HEK293 (cell line): Measurements from ENCODE around the gene NPR2.

Source experiments
- CTCF ChIA-PET: fragments of 350-600 bp; formaldehyde crosslinking; extraction: SDS; loops from one replicate; lab custom pipeline; 2021; ENCODE audit warnings: antibody characterized with exemption; lab: Yijun Ruan, JAX
- POLR2A ChIA-PET: fragments of 300-600 bp; formaldehyde crosslinking; extraction: SDS; loops from one replicate; lab custom pipeline; 2020; ENCODE audit warnings: antibody characterized with exemption, inconsistent platforms; lab: Yijun Ruan, JAX
- H3K27ac ChIP-seq: fragments of 200-500 bp; sonication (Bioruptor generic); 2 replicates; pipeline ENCODE4 v1.5.1; 2014; ENCODE audit warnings: low read depth, low read length, control low read depth, inconsistent platforms; ENCODE audit errors: extremely low read depth
- H3K36me3 ChIP-seq, 2 experiments: fragments of 200-500 bp in 1 of 2; sonication (Bioruptor generic) in 1 of 2; 1 replicate in 1 of 2; 2 replicates in 1 of 2; pipeline ENCODE4 v1.5.1; 2014 to 2017; ENCODE audit warnings: inconsistent platforms in 2 of 2, low read length in 2 of 2; ENCODE audit not compliant: control insufficient read depth in 2 of 2, insufficient read depth in 1 of 2
- H3K4me1 ChIP-seq: fragments of 200-500 bp; sonication (Bioruptor generic); 2 replicates; pipeline ENCODE4 v1.5.1; 2014; ENCODE audit warnings: mild to moderate bottlenecking, low read length, inconsistent platforms; ENCODE audit not compliant: control insufficient read depth, insufficient read depth
- H3K4me3 ChIP-seq: 2 replicates; pipeline ENCODE4 v1.5.1; 2011; ENCODE audit warnings: low read depth, mild to moderate bottlenecking, control low read depth, low read length, moderate library complexity
- H3K9me3 ChIP-seq: fragments of 200-500 bp; sonication (Bioruptor generic); 2 replicates; pipeline ENCODE4 v1.5.1; 2014; ENCODE audit warnings: low read depth, low read length, inconsistent platforms; ENCODE audit not compliant: control insufficient read depth, insufficient read depth
- KLF10 ChIP-seq: fragments of 450-650 bp; IDR thresholded peaks from 2 replicates; pipeline ENCODE4 v1.5.1; 2018; ENCODE audit warnings: missing biosample characterization, mild to moderate bottlenecking, missing genetic modification characterization
- MEIS1 ChIP-seq: sonication (generic); formaldehyde crosslinking; IDR thresholded peaks from 2 replicates; pipeline ENCODE4 v1.8.1; 2022; ENCODE audit warnings: missing genetic modification reagents, mild to moderate bottlenecking, borderline replicate concordance
- MYNN ChIP-seq: fragments of 450-650 bp; formaldehyde crosslinking; IDR thresholded peaks from 2 replicates; pipeline ENCODE4 v1.5.1; 2016; ENCODE audit warnings: missing biosample characterization, missing genetic modification characterization, borderline replicate concordance
- RBAK ChIP-seq: fragments of 450-650 bp; formaldehyde crosslinking; IDR thresholded peaks from 2 replicates; pipeline ENCODE4 v1.5.1; 2016; ENCODE audit warnings: missing biosample characterization, missing genetic modification characterization
- SP7 ChIP-seq: fragments of 450-650 bp; formaldehyde crosslinking; IDR thresholded peaks from 2 replicates; pipeline ENCODE4 v1.5.1; 2016; ENCODE audit warnings: missing biosample characterization, missing genetic modification characterization
- ZBTB1 ChIP-seq: fragments of 450-650 bp; formaldehyde crosslinking; IDR thresholded peaks from 2 replicates; pipeline ENCODE4 v1.5.1; 2016; ENCODE audit warnings: missing biosample characterization, missing genetic modification characterization
- ZBTB48 ChIP-seq: fragments of 450-650 bp; formaldehyde crosslinking; IDR thresholded peaks from 2 replicates; pipeline ENCODE4 v1.5.1; 2016; ENCODE audit warnings: missing biosample characterization, missing genetic modification characterization
- ZEB2 ChIP-seq: fragments of 450-650 bp; formaldehyde crosslinking; IDR thresholded peaks from 2 replicates; pipeline ENCODE4 v1.5.1; 2016; ENCODE audit warnings: missing biosample characterization, missing genetic modification characterization
- ZFP3 ChIP-seq: fragments of 450-650 bp; formaldehyde crosslinking; IDR thresholded peaks from 2 replicates; pipeline ENCODE4 v1.5.1; 2016; ENCODE audit warnings: low read depth, missing biosample characterization, missing genetic modification characterization
- ZIC2 ChIP-seq: fragments of 450-650 bp; formaldehyde crosslinking; IDR thresholded peaks from 2 replicates; pipeline ENCODE4 v1.5.1; 2016; ENCODE audit warnings: missing biosample characterization, missing genetic modification characterization
- ZNF138 ChIP-seq: fragments of 450-650 bp; formaldehyde crosslinking; IDR thresholded peaks from 2 replicates; pipeline ENCODE4 v1.5.1; 2016; ENCODE audit warnings: missing biosample characterization, missing genetic modification characterization, borderline replicate concordance
- ZNF140 ChIP-seq: fragments of 450-650 bp; formaldehyde crosslinking; IDR thresholded peaks from 2 replicates; pipeline ENCODE4 v1.5.1; 2016; ENCODE audit warnings: missing biosample characterization, missing genetic modification characterization
- ZNF184 ChIP-seq: fragments of 450-650 bp; IDR thresholded peaks from 2 replicates; pipeline ENCODE4 v1.5.1; 2018; ENCODE audit warnings: missing biosample characterization, mild to moderate bottlenecking, missing genetic modification characterization
- ZNF2 ChIP-seq: fragments of 450-650 bp; formaldehyde crosslinking; IDR thresholded peaks from 2 replicates; pipeline ENCODE4 v1.5.1; 2016; ENCODE audit warnings: missing biosample characterization, missing genetic modification characterization
- ZNF23 ChIP-seq: fragments of 450-650 bp; formaldehyde crosslinking; IDR thresholded peaks from 2 replicates; pipeline ENCODE4 v1.5.1; 2016; ENCODE audit warnings: missing biosample characterization, missing genetic modification characterization, borderline replicate concordance
- ZNF266 ChIP-seq: fragments of 450-650 bp; formaldehyde crosslinking; IDR thresholded peaks from 2 replicates; pipeline ENCODE4 v1.5.1; 2016; ENCODE audit warnings: missing biosample characterization, missing genetic modification characterization, low read depth
- ZNF350 ChIP-seq: fragments of 450-650 bp; formaldehyde crosslinking; IDR thresholded peaks from 2 replicates; pipeline ENCODE4 v1.5.0; 2017; ENCODE audit warnings: missing biosample characterization, mild to moderate bottlenecking, missing genetic modification characterization
- ZNF514 ChIP-seq: fragments of 450-650 bp; formaldehyde crosslinking; IDR thresholded peaks from 2 replicates; pipeline ENCODE4 v1.5.1; 2016; ENCODE audit warnings: missing biosample characterization, missing genetic modification characterization
- ZNF529 ChIP-seq: fragments of 450-650 bp; formaldehyde crosslinking; IDR thresholded peaks from 2 replicates; pipeline ENCODE4 v1.5.1; 2017; ENCODE audit warnings: missing genetic modification characterization, missing biosample characterization; ENCODE audit not compliant: insufficient replicate concordance
- ZNF571 ChIP-seq: fragments of 450-650 bp; formaldehyde crosslinking; IDR thresholded peaks from 2 replicates; pipeline ENCODE4 v1.5.0; 2017; ENCODE audit warnings: missing biosample characterization, missing genetic modification characterization
- ZNF621 ChIP-seq: fragments of 450-650 bp; formaldehyde crosslinking; IDR thresholded peaks from 2 replicates; pipeline ENCODE4 v1.5.1; 2017; ENCODE audit warnings: missing biosample characterization, missing genetic modification characterization
- ZNF623 ChIP-seq: fragments of 450-650 bp; formaldehyde crosslinking; IDR thresholded peaks from 2 replicates; pipeline ENCODE4 v1.5.1; 2016; ENCODE audit warnings: missing biosample characterization, missing genetic modification characterization
- ZNF654 ChIP-seq: fragments of 450-650 bp; formaldehyde crosslinking; IDR thresholded peaks from 2 replicates; pipeline ENCODE4 v1.5.1; 2016; ENCODE audit warnings: low read depth, missing biosample characterization, missing genetic modification characterization
- ZNF76 ChIP-seq: fragments of 450-650 bp; formaldehyde crosslinking; IDR thresholded peaks from 2 replicates; pipeline ENCODE4; 2016; ENCODE audit warnings: low read depth, missing biosample characterization, missing genetic modification characterization, borderline replicate concordance
- ZNF776 ChIP-seq: fragments of 450-650 bp; formaldehyde crosslinking; IDR thresholded peaks from 2 replicates; pipeline ENCODE4 v1.5.0; 2017; ENCODE audit warnings: missing biosample characterization, missing genetic modification characterization, borderline replicate concordance
- ZNF785 ChIP-seq: fragments of 450-650 bp; formaldehyde crosslinking; IDR thresholded peaks from 2 replicates; pipeline ENCODE4 v1.5.1; 2016; ENCODE audit warnings: missing biosample characterization, missing genetic modification characterization
- TF ChIP-seq, protein P1 (sequence below): fragments of 450-650 bp; formaldehyde crosslinking; optimal IDR thresholded peaks from 2 replicates; pipeline ENCODE3; 2016; ENCODE audit warnings: missing biosample characterization, mild to moderate bottlenecking, missing genetic modification characterization
- TF ChIP-seq, protein P2 (sequence below): fragments of 450-650 bp; formaldehyde crosslinking; IDR thresholded peaks from 2 replicates; pipeline ENCODE4 v1.5.1; 2016; ENCODE audit warnings: missing biosample characterization, missing genetic modification characterization

Gene NPR2

DNA sequence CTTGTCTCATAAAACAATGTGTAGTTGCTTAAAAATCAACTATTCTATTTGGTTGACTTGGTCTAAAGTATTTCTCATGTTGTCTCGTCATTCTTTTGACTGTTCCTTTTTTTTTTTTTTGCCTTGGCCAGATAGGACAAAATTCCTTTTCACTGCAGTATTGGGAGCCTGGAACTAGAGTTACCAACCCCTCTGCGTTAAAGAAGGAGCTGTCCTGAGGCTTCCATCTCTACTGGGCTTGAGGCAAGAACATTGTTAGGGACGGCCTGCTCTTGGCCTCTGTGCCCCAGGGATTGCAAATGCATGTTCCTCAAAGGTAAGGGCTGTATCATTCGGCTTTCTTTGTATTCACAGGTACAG, 1.4 kb upstream of the NPR2 start:
- Histone ChIP-seq H3K4me1 (no peaks in the 10 kb centered on the region), H3K36me3 (peaks cover 0 to 13% of the 10 kb centered on the region in 2 experiments; a peak in 2 of 3 replicates), H3K9me3 (no peaks in the 10 kb centered on the region), H3K27ac (no peak overlapping the region), H3K4me3 (no peak overlapping the region)
- CTCF ChIA-PET = interaction anchor here (0.5 to 4.7 kb wide), 55 partner anchors 8 to 696 kb away, joined by 3 to 120 read pairs (median 6); partner anchors contain the start of genes FAM221B, HINT2, HRCT1 and SPAG8
- no peak for TF ChIP-seq ZNF76 (tag by site-specific recombination)
- no peak for TF ChIP-seq ZNF514 (tag by site-specific recombination)
- TF ChIP-seq, protein P1, sequence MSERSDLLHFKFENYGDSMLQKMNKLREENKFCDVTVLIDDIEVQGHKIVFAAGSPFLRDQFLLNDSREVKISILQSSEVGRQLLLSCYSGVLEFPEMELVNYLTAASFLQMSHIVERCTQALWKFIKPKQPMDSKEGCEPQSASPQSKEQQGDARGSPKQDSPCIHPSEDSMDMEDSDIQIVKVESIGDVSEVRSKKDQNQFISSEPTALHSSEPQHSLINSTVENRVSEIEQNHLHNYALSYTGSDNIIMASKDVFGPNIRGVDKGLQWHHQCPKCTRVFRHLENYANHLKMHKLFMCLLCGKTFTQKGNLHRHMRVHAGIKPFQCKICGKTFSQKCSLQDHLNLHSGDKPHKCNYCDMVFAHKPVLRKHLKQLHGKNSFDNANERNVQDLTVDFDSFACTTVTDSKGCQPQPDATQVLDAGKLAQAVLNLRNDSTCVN (tag by site-specific recombination) = no peak
- no peak for TF ChIP-seq ZNF776 (tag by site-specific recombination)
- TF ChIP-seq ZEB2 = no peak
- TF ChIP-seq RBAK (tag by site-specific recombination) = no peak
- POLR2A ChIA-PET = interaction anchor here (0.7 to 1.4 kb wide), 3 partner anchors 24 to 116 kb away, joined by 3 to 11 read pairs (median 5); partner anchors contain the start of genes HINT2 and HRCT1

DNA sequence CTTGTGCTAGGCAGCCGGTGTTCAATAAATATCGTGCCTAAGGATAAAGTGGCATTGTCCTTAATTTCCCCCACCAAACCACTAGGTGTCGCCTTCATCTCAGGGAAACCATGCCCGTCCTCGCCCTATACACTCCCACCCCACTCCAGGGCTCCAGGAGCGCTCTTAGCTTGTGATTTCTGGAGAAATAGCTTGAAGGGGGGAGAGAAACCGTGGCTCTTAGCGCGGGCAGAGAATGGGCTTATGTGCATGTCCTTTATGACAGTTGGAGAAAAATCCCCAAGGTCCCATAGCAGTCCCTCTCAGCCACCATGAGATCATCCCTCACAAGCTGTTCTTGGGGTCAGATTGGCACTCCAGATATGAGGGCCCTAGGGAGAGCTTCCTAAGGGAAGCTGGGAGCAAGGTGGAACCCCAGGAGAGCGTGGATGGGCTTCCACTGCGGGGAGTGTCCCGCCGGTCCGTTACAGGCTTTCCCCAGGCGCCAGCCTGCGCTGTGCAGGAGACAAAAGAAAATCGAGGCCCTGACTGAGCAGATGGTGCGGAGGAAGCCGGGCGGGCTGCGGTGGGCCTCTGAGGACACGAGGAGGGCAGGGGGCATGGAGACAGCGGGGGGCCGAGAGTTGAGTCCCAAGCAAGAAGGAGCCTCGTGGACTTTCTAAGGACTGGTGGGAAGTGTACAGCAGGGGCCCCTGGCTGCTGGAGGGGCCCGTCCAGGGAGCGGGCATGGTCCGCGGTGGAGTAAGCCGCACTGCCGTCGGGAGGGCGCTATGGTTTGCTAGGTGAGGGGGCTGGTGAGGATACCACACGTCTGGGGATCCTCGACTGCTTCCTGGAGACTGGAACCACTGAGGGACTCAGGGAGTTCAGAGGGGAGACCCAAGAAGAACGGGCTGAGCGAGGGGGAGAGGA, 750 bp upstream of the NPR2 start:
- H3K9me3 ChIP-seq = no peaks in the 10 kb centered on the region
- CTCF ChIA-PET = interaction anchor here (0.5 to 4.7 kb wide), 60 partner anchors 8 to 1403 kb away, joined by 3 to 120 read pairs (median 6); partner anchors contain the start of genes FAM221B, HINT2, HRCT1 and SPAG8
- TF ChIP-seq ZNF2 (peak; percentile 95), ZNF654 (tag by site-specific recombination) (peak; percentile 94), SP7 (0 out of 2 replicates have a peak, but pooled peaks have one; percentile 16), ZNF623 (tag by site-specific recombination) (0 out of 2 replicates have a peak, but pooled peaks have one; percentile 7), ZIC2 (tag by site-specific recombination) (peak; percentile 56), ZNF785 (tag by site-specific recombination) (no peak), MYNN (tag by site-specific recombination) (no peak)
- TF ChIP-seq, protein P2, sequence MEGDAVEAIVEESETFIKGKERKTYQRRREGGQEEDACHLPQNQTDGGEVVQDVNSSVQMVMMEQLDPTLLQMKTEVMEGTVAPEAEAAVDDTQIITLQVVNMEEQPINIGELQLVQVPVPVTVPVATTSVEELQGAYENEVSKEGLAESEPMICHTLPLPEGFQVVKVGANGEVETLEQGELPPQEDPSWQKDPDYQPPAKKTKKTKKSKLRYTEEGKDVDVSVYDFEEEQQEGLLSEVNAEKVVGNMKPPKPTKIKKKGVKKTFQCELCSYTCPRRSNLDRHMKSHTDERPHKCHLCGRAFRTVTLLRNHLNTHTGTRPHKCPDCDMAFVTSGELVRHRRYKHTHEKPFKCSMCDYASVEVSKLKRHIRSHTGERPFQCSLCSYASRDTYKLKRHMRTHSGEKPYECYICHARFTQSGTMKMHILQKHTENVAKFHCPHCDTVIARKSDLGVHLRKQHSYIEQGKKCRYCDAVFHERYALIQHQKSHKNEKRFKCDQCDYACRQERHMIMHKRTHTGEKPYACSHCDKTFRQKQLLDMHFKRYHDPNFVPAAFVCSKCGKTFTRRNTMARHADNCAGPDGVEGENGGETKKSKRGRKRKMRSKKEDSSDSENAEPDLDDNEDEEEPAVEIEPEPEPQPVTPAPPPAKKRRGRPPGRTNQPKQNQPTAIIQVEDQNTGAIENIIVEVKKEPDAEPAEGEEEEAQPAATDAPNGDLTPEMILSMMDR (tag by site-specific recombination) = peak; percentile 82
- TF ChIP-seq, all 188 proteins: peak for 6
- Histone ChIP-seq H3K36me3 (peaks cover 0 to 9% of the 10 kb centered on the region in 2 experiments; a peak in 2 of 3 replicates), H3K4me3 (no peak overlapping the region), H3K4me1 (no peaks in the 10 kb centered on the region), H3K27ac (no peak overlapping the region)
- POLR2A ChIA-PET = interaction anchor here (0.7 to 1.4 kb wide), 3 partner anchors 24 to 115 kb away, joined by 3 to 11 read pairs (median 5); partner anchors contain the start of genes HINT2 and HRCT1

DNA sequence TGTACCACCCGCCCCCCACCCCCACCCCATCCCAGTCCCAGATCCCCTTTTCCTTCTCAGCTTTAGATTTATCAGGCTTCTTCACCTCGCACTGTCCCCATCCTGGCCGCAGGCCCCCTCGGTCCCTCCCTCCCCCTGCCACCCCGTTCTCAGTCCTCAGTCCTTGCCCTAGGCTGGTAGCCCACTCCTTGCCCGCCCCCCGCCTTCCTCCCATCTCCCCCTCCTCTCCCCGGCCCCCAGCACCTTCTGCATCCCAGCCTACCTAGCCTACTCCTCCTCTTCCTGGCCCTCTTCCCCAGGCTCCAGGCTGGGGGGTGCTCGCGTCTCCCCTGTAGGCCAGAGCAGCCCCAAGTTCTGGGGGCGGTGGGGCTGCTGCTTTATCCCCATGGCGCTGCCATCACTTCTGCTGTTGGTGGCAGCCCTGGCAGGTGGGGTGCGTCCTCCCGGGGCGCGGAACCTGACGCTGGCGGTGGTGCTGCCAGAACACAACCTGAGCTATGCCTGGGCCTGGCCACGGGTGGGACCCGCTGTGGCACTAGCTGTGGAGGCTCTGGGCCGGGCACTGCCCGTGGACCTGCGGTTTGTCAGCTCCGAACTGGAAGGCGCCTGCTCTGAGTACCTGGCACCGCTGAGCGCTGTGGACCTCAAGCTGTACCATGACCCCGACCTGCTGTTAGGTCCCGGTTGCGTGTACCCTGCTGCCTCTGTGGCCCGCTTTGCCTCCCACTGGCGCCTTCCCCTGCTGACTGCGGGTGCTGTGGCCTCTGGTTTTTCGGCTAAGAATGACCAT, 828 bp downstream of the NPR2 start:
- CTCF ChIA-PET = interaction anchor here (0.6 to 2.4 kb wide), 3 partner anchors 84 to 218 kb away, joined by 3 to 14 read pairs (median 5); no protein-coding TSS in a partner anchor
- POLR2A ChIA-PET = no interaction called here
- H3K36me3 ChIP-seq = peaks cover 0 to 8% of the 10 kb centered on the region in 2 experiments; a peak in 2 of 3 replicates
- no peak overlapping the region for H3K27ac ChIP-seq
- TF ChIP-seq ZNF529 (tag by site-specific recombination) (no peak), ZNF350 (tag by site-specific recombination) (no peak), ZBTB48 (tag by site-specific recombination) (no peak), ZNF266 (tag by site-specific recombination) (no peak), ZNF571 (no peak), MEIS1 (CRISPR knock-in tag) (no peak), ZFP3 (tag by site-specific recombination) (no peak), ZNF138 (tag by site-specific recombination) (no peak), ZNF621 (tag by site-specific recombination) (no peak), KLF10 (tag by site-specific recombination) (no peak), ZNF140 (tag by site-specific recombination) (no peak), ZNF23 (tag by site-specific recombination) (no peak), ZBTB1 (tag by site-specific recombination) (no peak), ZNF184 (tag by site-specific recombination) (no peak)
- no peaks in the 10 kb centered on the region for H3K9me3 ChIP-seq
- H3K4me1 ChIP-seq = no peaks in the 10 kb centered on the region
- no peak overlapping the region for H3K4me3 ChIP-seq
